ENCODE measurements around the gene KLK10. TPM values are rescaled to one million over a fixed set of nuclear protein-coding genes. Genes with fewer than 3 reads are reported as not detected.

Gene KLK10
- total and polyA plus RNA-seq, 2 donors (not counting 3 experiments of a cell fraction or from before 2014, with no cell fraction given) = not detected

GRCh38 chr19:50969413-50969760 lies 50.1 kb downstream of the KLK10 start, which contains the start of gene KLK6:
Gene KLK6 (minus strand): TSS chr19:50969591. CDS start chr19:50968104, 1,487 bp downstream.
- CTCF ChIA-PET = interaction anchor here (1.0 kb wide), 1 partner anchor 48 kb away, joined by 3 read pairs; no protein-coding TSS in a partner anchor
- DNase-seq (ENCODE audit: low read depth, low spot score) (no peak), FAIRE-seq (no peak)
- H4K20me1 ChIP-seq (replicated peaks; ENCODE audit: control insufficient read depth, extremely low read depth, insufficient read depth, low read length) = no peaks in the 10 kb centered on the region
- dilution Hi-C loops (cut with MboI; ENCODE audit: extremely low pct_ligation_motif_present, low sequenced_read_pairs) = no loop called here
- no peak within 1 kb of the TSS for H3K4me2 ChIP-seq (ENCODE audit: insufficient read depth, low read length)
- intact Hi-C loops (cut with micrococcal nuclease) = no loop called here
- TF ChIP-seq POLR2A (IDR thresholded peaks at IDR 0.05; ENCODE audit: low read depth, low read length) = no peak
- no peak for TF ChIP-seq GATA2 (IDR thresholded peaks at IDR 0.05; ENCODE audit: insufficient read depth, insufficient read length, low read depth, low read length)
- TF ChIP-seq MYC (IDR thresholded peaks at IDR 0.05; ENCODE audit: low read depth, low read length) = no peak
- no peak for TF ChIP-seq EZH2 (IDR thresholded peaks at IDR 0.05; ENCODE audit: borderline replicate concordance, low read depth, low read length, severe bottlenecking)
- no peak for TF ChIP-seq CTCF (IDR thresholded peaks at IDR 0.05; ENCODE audit: extremely low read depth in 1 of 2, insufficient read depth in 1 of 2, low read depth in 1 of 2, low read length in 2 of 2)
- POLR2A ChIA-PET = no interaction called here
- H3K36me3 ChIP-seq (ENCODE audit: control insufficient read depth in 2 of 2, extremely low read depth in 1 of 2, insufficient read depth in 2 of 2, low read length in 2 of 2) = no peaks in the 10 kb centered on the region
- no peaks in the 10 kb centered on the region for H3K79me2 ChIP-seq (ENCODE audit: control insufficient read depth, insufficient read depth, low read length)
- H3K9me1 ChIP-seq (replicated peaks; ENCODE audit: control insufficient read depth, extremely low read depth, insufficient read depth, low read length) = no peaks in the 10 kb centered on the region
- H3K9ac ChIP-seq (replicated peaks; ENCODE audit: extremely low read depth, insufficient read depth, low read length) = no peak within 1 kb of the TSS
- H3K27ac ChIP-seq (ENCODE audit: insufficient read depth, low read depth, low read length) = no peak within 1 kb of the TSS
- H3K9me3 ChIP-seq (replicated peaks; ENCODE audit: control insufficient read depth, insufficient read depth, low read length) = no peaks in the 10 kb centered on the region
- BruUV-seq (replicated peaks) = no TSS peak
- H3K27me3 ChIP-seq (ENCODE audit: control insufficient read depth in 2 of 2, insufficient read depth in 2 of 2, low read length in 2 of 2) = no peaks in the 10 kb centered on the region
- H3K4me3 ChIP-seq (replicated peaks in 1 of 3; ENCODE audit: insufficient read depth in 1 of 3, low read depth in 1 of 3, low read length in 3 of 3) = no peak within 1 kb of the TSS
- no peak within 1 kb of the TSS for H2AFZ ChIP-seq (ENCODE audit: low read depth, low read length)
- H3K4me1 ChIP-seq (ENCODE audit: control insufficient read depth, extremely low read depth, insufficient read depth, low read length) = no peaks in the 10 kb centered on the region

GRCh38 chr19:50968716-50969412 lies 50.6 kb downstream of the KLK10 start:
- no peaks in the 10 kb centered on the region for H3K79me2 ChIP-seq (ENCODE audit: control insufficient read depth, insufficient read depth, low read length)
- TF ChIP-seq GATA2 (IDR thresholded peaks at IDR 0.05; ENCODE audit: insufficient read depth, insufficient read length, low read depth, low read length) = no peak
- no peak overlapping the region for H2AFZ ChIP-seq (ENCODE audit: low read depth, low read length)
- H3K27me3 ChIP-seq (ENCODE audit: control insufficient read depth in 2 of 2, insufficient read depth in 2 of 2, low read length in 2 of 2) = no peaks in the 10 kb centered on the region
- H3K9me3 ChIP-seq (replicated peaks; ENCODE audit: control insufficient read depth, insufficient read depth, low read length) = no peaks in the 10 kb centered on the region
- H3K9ac ChIP-seq (replicated peaks; ENCODE audit: extremely low read depth, insufficient read depth, low read length) = no peak overlapping the region
- POLR2A ChIA-PET = no interaction called here
- H3K4me3 ChIP-seq (replicated peaks in 1 of 3; ENCODE audit: insufficient read depth in 1 of 3, low read depth in 1 of 3, low read length in 3 of 3) = no peak overlapping the region
- intact Hi-C loops (cut with micrococcal nuclease) = no loop called here
- BruUV-seq (replicated peaks) = no TSS peak
- dilution Hi-C loops (cut with MboI; ENCODE audit: extremely low pct_ligation_motif_present, low sequenced_read_pairs) = no loop called here
- H3K9me1 ChIP-seq (replicated peaks; ENCODE audit: control insufficient read depth, extremely low read depth, insufficient read depth, low read length) = no peaks in the 10 kb centered on the region
- no peaks in the 10 kb centered on the region for H4K20me1 ChIP-seq (replicated peaks; ENCODE audit: control insufficient read depth, extremely low read depth, insufficient read depth, low read length)
- CTCF ChIA-PET = no interaction called here
- DNase-seq (ENCODE audit: low read depth, low spot score) = no peak
- no peak for FAIRE-seq
- no peak overlapping the region for H3K4me2 ChIP-seq (ENCODE audit: insufficient read depth, low read length)
- no peak overlapping the region for H3K27ac ChIP-seq (ENCODE audit: insufficient read depth, low read depth, low read length)
- H3K4me1 ChIP-seq (ENCODE audit: control insufficient read depth, extremely low read depth, insufficient read depth, low read length) = no peaks in the 10 kb centered on the region
- no peaks in the 10 kb centered on the region for H3K36me3 ChIP-seq (ENCODE audit: control insufficient read depth in 2 of 2, extremely low read depth in 1 of 2, insufficient read depth in 2 of 2, low read length in 2 of 2)

Data from endothelial cell of umbilical vein (primary cell).